Measurements from ENCODE around the gene TMEM86B.

TMEM86B gene

DNA sequence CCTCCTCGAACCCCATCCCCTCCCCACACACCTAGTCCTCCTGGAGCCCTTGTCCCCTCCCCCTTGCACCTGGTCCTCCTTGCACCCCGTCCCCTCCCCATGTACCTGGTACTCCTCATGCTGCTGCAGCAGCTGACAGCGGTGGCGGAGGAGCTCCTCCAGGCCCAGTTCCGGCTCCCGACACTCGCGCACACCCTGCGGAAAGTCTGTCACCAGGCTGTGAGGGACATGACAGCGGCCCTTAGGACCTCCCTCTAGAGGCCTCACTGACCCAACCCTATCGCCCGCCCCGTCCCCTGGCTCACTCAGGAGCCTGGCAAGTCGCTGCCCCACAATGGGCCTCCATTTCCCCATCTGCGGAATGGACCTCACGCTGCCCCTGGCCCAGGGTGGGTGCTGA lies 36.6 kb upstream of the TMEM86B start:
- in situ Hi-C loops (cut with HindIII; ENCODE audit: low pct_unique_long_range_greater_than_20kb, low sequenced_read_pairs) = no loop called here
- DNase-seq (ENCODE audit: low read depth in 1 of 2, low spot score in 1 of 2) = no peak
- no peak for TF ChIP-seq JUND (IDR thresholded peaks at IDR 0.05; ENCODE audit: low read depth)

- in situ Hi-C loops (cut with HindIII; ENCODE audit: low pct_unique_long_range_greater_than_20kb, low sequenced_read_pairs) = no loop called here
- no peak for TF ChIP-seq JUND (IDR thresholded peaks at IDR 0.05; ENCODE audit: low read depth)
- DNase-seq (ENCODE audit: low read depth in 1 of 2, low spot score in 1 of 2) = no peak
Measured at GRCh38 chr19:55264531-55264930, 36.0 kb upstream of the TMEM86B start.

GRCh38 chr19:55262359-55262758 lies 33.8 kb upstream of the TMEM86B start:
- in situ Hi-C loops (cut with HindIII; ENCODE audit: low pct_unique_long_range_greater_than_20kb, low sequenced_read_pairs) = no loop called here
- TF ChIP-seq JUND (IDR thresholded peaks at IDR 0.05; ENCODE audit: low read depth) = no peak
- DNase-seq (ENCODE audit: low read depth in 1 of 2, low spot score in 1 of 2) = no peak

- in situ Hi-C loops (cut with HindIII; ENCODE audit: low pct_unique_long_range_greater_than_20kb, low sequenced_read_pairs) = no loop called here
- DNase-seq (ENCODE audit: low read depth in 1 of 2, low spot score in 1 of 2) = no peak
- TF ChIP-seq JUND (IDR thresholded peaks at IDR 0.05; ENCODE audit: low read depth) = no peak
Measured at GRCh38 chr19:55261671-55262126, 33.1 kb upstream of the TMEM86B start.

GRCh38 chr19:55259540-55260210 lies 31.1 kb upstream of the TMEM86B start:
- in situ Hi-C loops (cut with HindIII; ENCODE audit: low pct_unique_long_range_greater_than_20kb, low sequenced_read_pairs) = no loop called here
- DNase-seq (ENCODE audit: low read depth in 1 of 2, low spot score in 1 of 2) = no peak
- TF ChIP-seq JUND (IDR thresholded peaks at IDR 0.05; ENCODE audit: low read depth) = no peak

- DNase-seq (ENCODE audit: low read depth in 1 of 2, low spot score in 1 of 2) = peak; percentile 97 to 99
- peak; percentile 78 for TF ChIP-seq JUND (IDR thresholded peaks at IDR 0.05; ENCODE audit: low read depth)
- in situ Hi-C loops (cut with HindIII; ENCODE audit: low pct_unique_long_range_greater_than_20kb, low sequenced_read_pairs) = no loop called here
Measured at GRCh38 chr19:55258828-55259539, 30.4 kb upstream of the TMEM86B start, which contains the start of gene PPP6R1. Gene PPP6R1, minus strand, starts transcription at chr19:55259017. Its CDS starts 11,914 bp downstream, at chr19:55247103.

DNA sequence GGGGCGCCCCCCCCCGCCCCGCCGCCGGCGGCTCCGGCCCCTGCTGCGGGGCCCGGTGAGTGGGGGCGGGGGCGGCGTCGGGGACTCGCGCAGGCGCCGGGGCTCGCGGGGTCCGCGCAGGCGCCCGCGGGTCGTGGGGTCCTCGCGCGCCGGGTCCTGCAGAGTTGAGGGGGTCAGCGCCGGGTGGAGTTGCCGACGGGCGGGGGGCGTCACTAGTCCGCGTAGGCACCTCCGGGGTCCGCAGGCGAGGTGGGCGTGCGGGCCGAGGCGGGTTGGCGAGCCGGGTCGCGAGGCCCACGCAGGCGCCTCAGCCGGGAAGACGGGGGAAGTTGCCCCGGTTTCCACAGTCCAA lies 29.9 kb upstream of the TMEM86B start:
- in situ Hi-C loops (cut with HindIII; ENCODE audit: low pct_unique_long_range_greater_than_20kb, low sequenced_read_pairs) = no loop called here
- no peak for DNase-seq (ENCODE audit: low read depth in 1 of 2, low spot score in 1 of 2)
- TF ChIP-seq JUND (IDR thresholded peaks at IDR 0.05; ENCODE audit: low read depth) = no peak

GRCh38 chr19:55257461-55258420 lies 29.2 kb upstream of the TMEM86B start:
- in situ Hi-C loops (cut with HindIII; ENCODE audit: low pct_unique_long_range_greater_than_20kb, low sequenced_read_pairs) = no loop called here
- TF ChIP-seq JUND (IDR thresholded peaks at IDR 0.05; ENCODE audit: low read depth) = no peak
- DNase-seq (ENCODE audit: low read depth in 1 of 2, low spot score in 1 of 2) = peak in 1 of 2 experiments; percentile 13

GRCh38 chr19:55256562-55257460 lies 28.2 kb upstream of the TMEM86B start:
- no peak for DNase-seq (ENCODE audit: low read depth in 1 of 2, low spot score in 1 of 2)
- TF ChIP-seq JUND (IDR thresholded peaks at IDR 0.05; ENCODE audit: low read depth) = no peak
- in situ Hi-C loops (cut with HindIII; ENCODE audit: low pct_unique_long_range_greater_than_20kb, low sequenced_read_pairs) = no loop called here

DNA sequence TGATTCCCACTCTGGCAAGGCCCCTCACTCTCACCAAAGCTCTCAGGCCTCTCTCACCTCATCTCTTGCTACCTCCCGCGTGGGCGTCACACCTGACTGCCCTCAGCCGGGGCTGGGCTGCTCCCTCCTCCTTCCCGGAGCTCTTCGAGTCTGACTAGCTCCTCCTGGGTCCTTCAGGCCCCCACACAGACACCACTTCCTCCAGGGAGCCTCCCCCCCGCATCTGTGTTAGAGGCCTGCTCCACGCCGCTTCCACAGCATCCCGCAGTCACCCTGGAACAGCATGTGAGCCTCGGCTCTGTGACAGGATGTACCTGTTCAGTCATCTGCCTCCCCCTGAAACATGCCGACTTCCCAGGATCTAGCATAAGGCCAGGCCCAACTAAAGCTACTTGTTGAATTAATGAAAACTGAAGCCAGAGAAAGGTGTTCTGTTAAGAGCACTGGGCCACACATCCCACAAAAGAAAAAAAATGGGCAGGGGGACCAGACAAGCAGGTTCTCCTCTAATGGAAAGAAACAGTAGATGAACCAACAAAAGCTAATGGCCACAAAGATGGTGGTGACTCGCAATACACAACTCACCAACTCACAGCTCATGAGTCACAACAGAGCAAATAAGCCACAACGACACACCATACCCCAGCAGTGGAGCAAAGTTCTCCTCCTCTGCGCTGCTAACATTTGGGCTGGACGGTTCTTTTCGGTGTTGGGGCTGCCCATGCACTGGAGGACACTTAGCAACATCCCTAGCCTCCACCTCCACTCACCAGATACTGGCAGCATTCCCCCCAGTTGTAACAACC lies 27.3 kb upstream of the TMEM86B start:
- no peak for TF ChIP-seq JUND (IDR thresholded peaks at IDR 0.05; ENCODE audit: low read depth)
- in situ Hi-C loops (cut with HindIII; ENCODE audit: low pct_unique_long_range_greater_than_20kb, low sequenced_read_pairs) = no loop called here
- DNase-seq (ENCODE audit: low read depth in 1 of 2, low spot score in 1 of 2) = no peak

- TF ChIP-seq JUND (IDR thresholded peaks at IDR 0.05; ENCODE audit: low read depth) = no peak
- in situ Hi-C loops (cut with HindIII; ENCODE audit: low pct_unique_long_range_greater_than_20kb, low sequenced_read_pairs) = no loop called here
- no peak for DNase-seq (ENCODE audit: low read depth in 1 of 2, low spot score in 1 of 2)
Measured at GRCh38 chr19:55254625-55254977, 26.0 kb upstream of the TMEM86B start.

Measured in T47D (cell line).